A673 (cell line): Measurements from ENCODE around the gene MRPL18. TPM values are rescaled to one million over a fixed set of nuclear protein-coding genes. Genes with fewer than 3 reads are reported as not detected.
A peak's percentile ranks its signal among the peaks of the same experiment; 100 is the strongest.
"Not testable (repeated sequence)": the region's sequence is repeated elsewhere in the genome, so short reads cannot be mapped to it uniquely, and the experiment has no call there.

ENCODE experiments used
- BruUV-seq: library from RNA; stranded (reverse); fragments of 400-500 nt; replicated peaks from 2 replicates; lab custom pipeline; 2021; lab: Mats Ljungman, UMichigan
- CTCF ChIA-PET: fragments of 300-600 bp; sonication (Branson Sonifier 250); formaldehyde crosslinking; loops from one replicate; lab custom pipeline; 2022; ENCODE audit warnings: antibody characterized with exemption; lab: Charles Lee
- POLR2A ChIA-PET: fragments of 300-600 bp; sonication (Branson Sonifier 250); formaldehyde crosslinking; loops from one replicate; lab custom pipeline; 2022; ENCODE audit warnings: antibody characterized with exemption; ENCODE audit not compliant: low non-redundant PET; lab: Charles Lee
- DNase-seq: peaks from one replicate; pipeline ENCODE4 v3.0.0-alpha.2; 2015; ENCODE audit warnings: low spot score
- H3K27ac ChIP-seq: fragments of 200-600 bp; sonication (generic); 2 replicates; pipeline ENCODE4 v1.5.1; 2016; ENCODE audit warnings: mixed run types, low read depth, mild to moderate bottlenecking, mixed read lengths, antibody characterized with exemption, low read length; ENCODE audit not compliant: poor library complexity, severe bottlenecking
- H3K27me3 ChIP-seq: fragments of 200-600 bp; sonication (generic); replicated peaks from 2 replicates; pipeline ENCODE4 v1.6.1; 2017; ENCODE audit warnings: mixed run types, low read depth, mild to moderate bottlenecking, mixed read lengths, antibody characterized with exemption, low read length; ENCODE audit not compliant: insufficient read depth, poor library complexity
- H3K36me3 ChIP-seq: fragments of 200-600 bp; sonication (generic); 2 replicates; pipeline ENCODE4 v1.6.1; 2016; ENCODE audit warnings: mixed run types, mild to moderate bottlenecking, mixed read lengths, antibody characterized with exemption, low read length; ENCODE audit not compliant: insufficient read depth, poor library complexity, severe bottlenecking
- H3K4me1 ChIP-seq: fragments of 200-600 bp; sonication (generic); 2 replicates; pipeline ENCODE4 v1.6.1; 2017; ENCODE audit warnings: mixed run types, mild to moderate bottlenecking, mixed read lengths, antibody characterized with exemption, low read length; ENCODE audit not compliant: insufficient read depth, poor library complexity, severe bottlenecking
- H3K4me3 ChIP-seq: fragments of 200-600 bp; sonication (generic); 2 replicates; pipeline ENCODE4 v1.5.1; 2016; ENCODE audit warnings: low read depth, mixed run types, mild to moderate bottlenecking, mixed read lengths, low read length; ENCODE audit not compliant: poor library complexity, severe bottlenecking
- H3K9me3 ChIP-seq: fragments of 200-600 bp; sonication (generic); 2 replicates; pipeline ENCODE4 v1.6.1; 2016; ENCODE audit warnings: mixed run types, low read depth, mild to moderate bottlenecking, mixed read lengths, antibody characterized with exemption, low read length; ENCODE audit not compliant: poor library complexity, severe bottlenecking
- CTCF ChIP-seq: fragments of 300-800, 200-600 bp; sonication (generic); conservative IDR thresholded peaks from 2 replicates; pipeline ENCODE4 v1.5.1; 2017; ENCODE audit warnings: low read depth, mild to moderate bottlenecking, antibody characterized with exemption, low read length, moderate library complexity, mixed read lengths
- EZH2 ChIP-seq: fragments of 200-600 bp; sonication (generic); IDR thresholded peaks from 2 replicates; pipeline ENCODE4 v1.6.1; 2017; ENCODE audit warnings: borderline replicate concordance, low read depth, mild to moderate bottlenecking, mixed read lengths, antibody characterized with exemption, low read length; ENCODE audit not compliant: poor library complexity, severe bottlenecking
- intact Hi-C: fragments of 100-400 bp; cut with micrococcal nuclease; formaldehyde crosslinking; loops from one replicate; pipeline ENCODE4 v1.10.0; 2022; ENCODE audit not compliant: unreplicated experiment
- total RNA-seq: library from RNA; stranded (reverse); gene quantifications from 2 replicates; pipeline ENCODE4 v1.2.3, GENCODE V29; 2021

MRPL18 gene
- total RNA-seq, 1 experiment from 2014 or later, result 94.6 TPM

GRCh38 chr6:159746759-159747158 is 43.5 kb upstream of the MRPL18 start:
- no peak overlapping the region for H3K4me3 ChIP-seq
- TF ChIP-seq EZH2 (no peak), CTCF (no peak)
- no peaks in the 10 kb centered on the region for H3K4me1 ChIP-seq
- no peak overlapping the region for H3K27ac ChIP-seq
- intact Hi-C loops, result no loop called here
- peaks cover 100% of the 10 kb centered on the region for H3K36me3 ChIP-seq
- no peaks in the 10 kb centered on the region for H3K9me3 ChIP-seq
- CTCF ChIA-PET, result interaction anchor here (0.5 kb wide), 1 partner anchor 20 kb away, joined by 3 read pairs; the partner anchor contains the start of gene WTAP
- POLR2A ChIA-PET, result no interaction called here
- no peak for DNase-seq
- no TSS peak for BruUV-seq
- no peaks in the 10 kb centered on the region for H3K27me3 ChIP-seq

GRCh38 chr6:159748127-159748526 is 42.1 kb upstream of the MRPL18 start:
- DNase-seq, H3K27me3 ChIP-seq, BruUV-seq, H3K4me1 ChIP-seq, intact Hi-C loops, CTCF ChIA-PET, H3K9me3 ChIP-seq, POLR2A ChIA-PET, H3K4me3 ChIP-seq: not testable (repeated sequence)
- Histone ChIP-seq H3K36me3 (peaks cover 100% of the 10 kb centered on the region), H3K27ac (peak overlapping the region; percentile 15)

- Histone ChIP-seq H3K27ac (no peak overlapping the region), H3K36me3 (peaks cover 100% of the 10 kb centered on the region), H3K27me3 (no peaks in the 10 kb centered on the region), H3K9me3 (no peaks in the 10 kb centered on the region), H3K4me1 (no peaks in the 10 kb centered on the region), H3K4me3 (no peak overlapping the region)
- TF ChIP-seq EZH2, result no peak
- TF ChIP-seq CTCF, result no peak
- POLR2A ChIA-PET, result no interaction called here
- intact Hi-C loops, result no loop called here
- CTCF ChIA-PET, result no interaction called here
- BruUV-seq, result no TSS peak
- DNase-seq, result no peak
These were observed 38.8 kb upstream of the MRPL18 start for GRCh38 chr6:159751448-159751847.

GRCh38 chr6:159753081-159753872 is 37.0 kb upstream of the MRPL18 start:
- no peak for DNase-seq
- Histone ChIP-seq H3K36me3 (peaks cover 100% of the 10 kb centered on the region), H3K9me3 (no peaks in the 10 kb centered on the region), H3K27ac (no peak overlapping the region), H3K4me1 (no peaks in the 10 kb centered on the region), H3K27me3 (no peaks in the 10 kb centered on the region), H3K4me3 (no peak overlapping the region)
- intact Hi-C loops, result no loop called here
- CTCF ChIA-PET, result no interaction called here
- no TSS peak for BruUV-seq
- TF ChIP-seq EZH2 (no peak), CTCF (no peak)
- POLR2A ChIA-PET, result no interaction called here
